LNCaP clone FGC (cell line): Measurements from ENCODE around the gene TRPM7.

Experiments used
- DNase-seq: peaks from one replicate; pipeline ENCODE4 v3.0.0-alpha.2; 2011; ENCODE audit warnings: low read depth
- H3K4me3 ChIP-seq: 2 replicates; pipeline ENCODE4 v1.5.1; 2011; ENCODE audit warnings: mild to moderate bottlenecking, low read depth, low read length, control low read depth
- TF ChIP-seq, protein P1 (sequence below): IDR thresholded peaks from 2 replicates; pipeline ENCODE4 v1.5.1; 2012; ENCODE audit warnings: mild to moderate bottlenecking; ENCODE audit not compliant: control insufficient read depth, insufficient read depth; ENCODE audit errors: extremely low read depth

TRPM7 gene

DNA sequence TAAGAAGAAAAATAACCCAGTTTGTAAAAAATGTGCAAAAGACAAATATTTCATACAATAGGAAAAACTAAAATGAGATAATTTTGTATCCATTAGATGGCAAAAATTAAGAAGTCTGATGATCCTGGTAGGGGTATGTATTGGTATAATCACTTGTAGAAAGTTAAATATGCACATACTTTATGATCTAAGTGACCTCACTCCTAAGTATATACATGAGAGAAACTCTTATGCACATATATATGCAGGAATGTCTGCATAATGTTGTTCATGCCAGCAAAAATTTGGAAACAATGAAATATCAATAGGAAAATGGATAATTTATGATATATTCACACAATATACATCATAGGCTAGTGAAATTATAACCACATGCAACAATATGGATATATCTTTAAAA lies 173.6 kb downstream of the TRPM7 start:
- no peak for DNase-seq
- TF ChIP-seq, protein P1, sequence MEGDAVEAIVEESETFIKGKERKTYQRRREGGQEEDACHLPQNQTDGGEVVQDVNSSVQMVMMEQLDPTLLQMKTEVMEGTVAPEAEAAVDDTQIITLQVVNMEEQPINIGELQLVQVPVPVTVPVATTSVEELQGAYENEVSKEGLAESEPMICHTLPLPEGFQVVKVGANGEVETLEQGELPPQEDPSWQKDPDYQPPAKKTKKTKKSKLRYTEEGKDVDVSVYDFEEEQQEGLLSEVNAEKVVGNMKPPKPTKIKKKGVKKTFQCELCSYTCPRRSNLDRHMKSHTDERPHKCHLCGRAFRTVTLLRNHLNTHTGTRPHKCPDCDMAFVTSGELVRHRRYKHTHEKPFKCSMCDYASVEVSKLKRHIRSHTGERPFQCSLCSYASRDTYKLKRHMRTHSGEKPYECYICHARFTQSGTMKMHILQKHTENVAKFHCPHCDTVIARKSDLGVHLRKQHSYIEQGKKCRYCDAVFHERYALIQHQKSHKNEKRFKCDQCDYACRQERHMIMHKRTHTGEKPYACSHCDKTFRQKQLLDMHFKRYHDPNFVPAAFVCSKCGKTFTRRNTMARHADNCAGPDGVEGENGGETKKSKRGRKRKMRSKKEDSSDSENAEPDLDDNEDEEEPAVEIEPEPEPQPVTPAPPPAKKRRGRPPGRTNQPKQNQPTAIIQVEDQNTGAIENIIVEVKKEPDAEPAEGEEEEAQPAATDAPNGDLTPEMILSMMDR: no peak
- no peak overlapping the region for H3K4me3 ChIP-seq
